SH-SY5Y (cell line): ENCODE results near the gene INPP4A.

Experiments used
- GATA2 ChIP-seq: IDR thresholded peaks from 2 replicates; pipeline ENCODE4 v1.6.1; 2011; ENCODE audit warnings: mild to moderate bottlenecking, low read depth, low read length
- GATA3 ChIP-seq: IDR thresholded peaks from 2 replicates; pipeline ENCODE4 v1.6.1; 2011; ENCODE audit warnings: low read depth, mild to moderate bottlenecking, low read length, moderate library complexity

DNA sequence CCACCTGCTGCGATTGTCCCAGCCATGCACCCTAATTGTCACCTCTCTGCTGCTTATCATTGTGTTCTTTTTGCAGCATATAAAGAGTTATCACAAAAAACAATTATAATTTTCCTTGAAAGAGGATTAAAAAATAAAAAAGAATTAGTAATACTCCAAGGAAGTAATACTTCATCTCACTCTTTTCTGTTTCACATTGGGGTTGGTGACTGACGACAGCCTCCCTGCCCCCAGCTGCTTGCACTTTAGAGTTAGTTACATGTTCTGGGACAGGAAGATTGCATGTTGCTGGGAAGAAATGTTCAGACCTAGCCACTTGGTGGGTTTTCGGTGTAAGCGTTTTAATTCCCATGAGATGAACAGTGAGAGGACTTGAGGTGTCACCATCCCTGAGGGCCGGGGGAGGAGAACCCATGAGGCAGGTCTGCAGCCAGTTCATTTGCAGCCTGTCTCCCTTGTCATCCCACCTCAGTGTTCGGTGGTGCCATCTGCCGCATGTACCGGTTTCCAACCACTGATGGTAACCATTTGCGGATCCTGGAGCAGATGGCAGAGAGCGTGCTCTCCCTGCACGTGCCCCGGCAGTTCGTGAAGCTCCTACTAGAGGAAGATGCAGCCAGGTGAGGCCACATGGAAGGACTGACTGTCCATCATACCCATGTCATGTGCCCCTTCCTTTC, 94.5 kb downstream of the INPP4A start:
- TF ChIP-seq GATA3 = no peak
- no peak for TF ChIP-seq GATA2
